IMR-90 (cell line): ENCODE measurements around the gene CEP128. TPM values are rescaled to one million over a fixed set of nuclear protein-coding genes. Genes with fewer than 3 reads are reported as not detected.

ENCODE experiments used
- ATAC-seq: fragments of 200-7000 bp; cut with Tn5 transposase; 2 replicates; pipeline ENCODE4 v1.9.1; 2020; ENCODE audit warnings: low read depth, mild to moderate bottlenecking, moderate library complexity
- BruUV-seq: library from RNA; stranded (reverse); fragments of 400-500 nt; replicated peaks from 2 replicates; lab custom pipeline; 2021; lab: Mats Ljungman, UMichigan
- CTCF ChIA-PET: fragments of 300-600 bp; formaldehyde crosslinking; extraction: SDS; loops from one replicate; lab custom pipeline; 2021; ENCODE audit warnings: antibody characterized with exemption; lab: Yijun Ruan, JAX
- POLR2A ChIA-PET: fragments of 300-600 bp; sonication (Branson Sonifier 250); formaldehyde crosslinking; loops from one replicate; lab custom pipeline; 2022; ENCODE audit warnings: antibody characterized with exemption; ENCODE audit not compliant: unreplicated experiment; lab: Charles Lee
- DNase-seq: peaks from one replicate; pipeline ENCODE4 v3.0.0; 2013
- H2AFZ ChIP-seq: replicated peaks from 2 replicates; pipeline ENCODE3; 2013; ENCODE audit warnings: low read length, mild to moderate bottlenecking; ENCODE audit not compliant: poor library complexity
- H2AK5ac ChIP-seq: 2 replicates; pipeline ENCODE4 v1.6.1; 2013; ENCODE audit warnings: low read depth, low read length, inconsistent platforms
- H2AK9ac ChIP-seq: replicated peaks from 2 replicates; pipeline ENCODE3; 2013; ENCODE audit warnings: mild to moderate bottlenecking, low read depth, low read length, moderate library complexity; ENCODE audit not compliant: poor library complexity
- H2BK120ac ChIP-seq: 2 replicates; pipeline ENCODE4 v1.6.1; 2013; ENCODE audit warnings: low read depth, low read length, inconsistent platforms
- H2BK15ac ChIP-seq: 3 replicates; pipeline ENCODE4 v1.6.1; 2013; ENCODE audit warnings: low read depth, low read length, inconsistent platforms
- H2BK20ac ChIP-seq: 2 replicates; pipeline ENCODE4 v1.6.1; 2013; ENCODE audit warnings: low read depth, mild to moderate bottlenecking, inconsistent platforms, low read length, moderate library complexity
- H2BK5ac ChIP-seq: 2 replicates; pipeline ENCODE4 v1.6.1; 2013; ENCODE audit warnings: mild to moderate bottlenecking, low read depth, low read length, inconsistent platforms; ENCODE audit not compliant: poor library complexity, severe bottlenecking
- H3K14ac ChIP-seq: replicated peaks from 2 replicates; pipeline ENCODE4 v1.6.1; 2013; ENCODE audit warnings: low read depth, low read length, inconsistent platforms
- H3K18ac ChIP-seq: 2 replicates; pipeline ENCODE4 v1.6.1; 2013; ENCODE audit warnings: low read depth, low read length, control low read depth
- H3K23ac ChIP-seq: 2 replicates; pipeline ENCODE4 v1.6.1; 2013; ENCODE audit warnings: low read depth, low read length, inconsistent platforms
- H3K27ac ChIP-seq: 2 replicates; pipeline ENCODE4 v1.5.1; 2013; ENCODE audit warnings: mild to moderate bottlenecking, control low read depth, low read length; ENCODE audit not compliant: insufficient read depth
- H3K27me3 ChIP-seq: 2 replicates; pipeline ENCODE4 v1.6.1; 2013; ENCODE audit warnings: low read length; ENCODE audit not compliant: control insufficient read depth, insufficient read depth
- H3K36me3 ChIP-seq: 2 replicates; pipeline ENCODE4 v1.6.1; 2013; ENCODE audit warnings: low read length, mixed read lengths; ENCODE audit not compliant: control insufficient read depth, insufficient read depth
- H3K4ac ChIP-seq: 2 replicates; pipeline ENCODE4 v1.6.1; 2013; ENCODE audit warnings: low read depth, low read length, inconsistent platforms
- H3K4me1 ChIP-seq: 2 replicates; pipeline ENCODE4 v1.6.1; 2013; ENCODE audit warnings: low read length, mixed read lengths; ENCODE audit not compliant: control insufficient read depth, insufficient read depth
- H3K4me2 ChIP-seq: 2 replicates; pipeline ENCODE4 v1.6.1; 2013; ENCODE audit warnings: low read depth, mild to moderate bottlenecking, control low read depth, low read length, moderate library complexity
- H3K4me3 ChIP-seq: 2 replicates; pipeline ENCODE4 v1.5.1; 2013; ENCODE audit warnings: low read depth, mild to moderate bottlenecking, control low read depth, low read length, moderate library complexity; ENCODE audit not compliant: insufficient read depth
- H3K56ac ChIP-seq: 2 replicates; pipeline ENCODE4 v1.6.1; 2013; ENCODE audit warnings: low read length, inconsistent platforms; ENCODE audit not compliant: insufficient read depth; ENCODE audit errors: extremely low read depth
- H3K79me1 ChIP-seq, 2 experiments: 2 replicates each; pipeline ENCODE4 v1.6.1; 2013; ENCODE audit warnings: low read length in 2 of 2, inconsistent platforms in 1 of 2, low read depth in 1 of 2
- H3K9ac ChIP-seq: 2 replicates; pipeline ENCODE4 v1.6.1; 2013; ENCODE audit warnings: low read depth, low read length, control low read depth
- H3K9me1 ChIP-seq: 2 replicates; pipeline ENCODE4 v1.6.1; 2013; ENCODE audit warnings: low read length, inconsistent platforms; ENCODE audit not compliant: insufficient read depth
- H3K9me3 ChIP-seq: 2 replicates; pipeline ENCODE4 v1.6.1; 2013; ENCODE audit warnings: low read length; ENCODE audit not compliant: control insufficient read depth, insufficient read depth
- H4K20me1 ChIP-seq: 2 replicates; pipeline ENCODE4 v1.6.1; 2013; ENCODE audit warnings: low read length, inconsistent platforms; ENCODE audit not compliant: insufficient read depth
- H4K5ac ChIP-seq: 2 replicates; pipeline ENCODE4 v1.6.1; 2013; ENCODE audit warnings: mild to moderate bottlenecking, low read depth, low read length, control low read depth
- H4K8ac ChIP-seq, 2 experiments: 2 replicates each; pipeline ENCODE4 v1.6.1; 2013; ENCODE audit warnings: low read depth in 2 of 2, low read length in 2 of 2, control low read depth in 1 of 2, inconsistent platforms in 1 of 2
- H4K91ac ChIP-seq: 2 replicates; pipeline ENCODE4 v1.6.1; 2013; ENCODE audit warnings: low read depth, low read length, inconsistent platforms; ENCODE audit not compliant: insufficient read depth
- RFX5 ChIP-seq: IDR thresholded peaks from 2 replicates; pipeline ENCODE4 v1.8.0; 2012; ENCODE audit warnings: low read depth, mild to moderate bottlenecking, low read length, moderate library complexity
- WGBS, 2 experiments: methylation state at CpG; one replicate each; pipeline versions ENCODE4 v1.1.5 to v1.1.7; 2013; ENCODE audit warnings: missing lambda C conversion rate in 2 of 2; ENCODE audit not compliant: insufficient read length in 1 of 2; ENCODE audit errors: extremely low coverage in 2 of 2; 5-methylcytosine and 5-hydroxymethylcytosine counted together
- dilution Hi-C: fragments of 300-500 bp; cut with HindIII; formaldehyde crosslinking; loops from one replicate; pipeline ENCODE4 v1.14.3; 2018; ENCODE audit warnings: low sequenced_read_pairs; ENCODE audit not compliant: unreplicated experiment
- in situ Hi-C: fragments of 300-500 bp; cut with MboI; formaldehyde crosslinking; loops from 3 replicates; pipeline ENCODE4 v1.14.3; 2019; ENCODE audit warnings: low sequenced_read_pairs, inconsistent platforms, mixed read lengths
- intact Hi-C: fragments of 100-400 bp; cut with micrococcal nuclease; formaldehyde crosslinking; loops from 2 replicates; pipeline ENCODE4 v1.10.0; 2022
- polyA plus RNA-seq, 3 experiments: library from polyadenylated mRNA; depleted of rRNA; stranded (reverse); fragments of >200 nt; gene quantifications; 2 replicates each; pipeline ENCODE4 v1.2.3, GENCODE V29; 2012; ENCODE audit warnings: low replicate concordance in 1 of 3
- total RNA-seq: library from RNA; depleted of rRNA; stranded (reverse); fragments of >200 nt; gene quantifications from 2 replicates; pipeline ENCODE4 v1.2.3, GENCODE V29; 2012

CEP128 gene
- total and polyA plus RNA-seq, 2 of the 4 experiments (the other 2 are of a cell fraction), result 1.9 to 5.7 TPM

DNA sequence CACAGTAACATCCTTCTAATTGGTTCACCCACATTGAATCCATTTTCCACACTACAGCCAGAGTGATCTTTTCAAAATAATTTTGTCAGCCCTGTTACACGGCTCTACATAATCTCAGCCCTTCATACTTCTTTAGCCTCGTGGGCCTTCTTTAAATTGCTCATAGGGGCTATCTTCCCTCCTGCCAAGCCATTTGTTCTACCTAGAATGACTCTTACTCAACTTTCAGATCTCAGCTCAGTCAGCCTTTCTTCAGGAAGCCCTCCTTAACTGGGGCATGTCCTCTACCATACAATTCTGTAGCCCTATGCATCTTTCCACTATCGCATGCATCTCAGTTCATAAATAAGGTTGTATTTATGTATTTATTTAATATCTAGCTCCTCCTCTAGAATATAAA, 39.7 kb downstream of the CEP128 start:
- no peak overlapping the region for H3K23ac ChIP-seq
- H4K8ac ChIP-seq, result no peak overlapping the region
- H3K4me3 ChIP-seq, result no peak overlapping the region
- BruUV-seq, result no TSS peak
- ATAC-seq (no peak), DNase-seq (no peak)
- POLR2A ChIA-PET, result no interaction called here
- dilution Hi-C loops (no loop called here), intact Hi-C loops (no loop called here), in situ Hi-C loops (no loop called here)
- H3K56ac ChIP-seq, result no peak overlapping the region
- H4K20me1 ChIP-seq, result no peaks in the 10 kb centered on the region
- WGBS, 2 experiments, result 80% methylated on average over 2 of the region's 3 CpGs; no CpG with 5 or more reads in 1 of the 2 experiments
- no peak overlapping the region for H2AK5ac ChIP-seq
- H4K91ac ChIP-seq, result no peak overlapping the region
- H3K79me1 ChIP-seq, result 0 out of 4 replicates have a peak, but pooled peaks cover 0 to 5% of the 10 kb centered on the region in 2 experiments
- H2BK5ac ChIP-seq, result no peak overlapping the region
- no peaks in the 10 kb centered on the region for H3K9me3 ChIP-seq
- H3K4me1 ChIP-seq, result no peaks in the 10 kb centered on the region
- no peaks in the 10 kb centered on the region for H3K36me3 ChIP-seq
- no peak overlapping the region for H3K18ac ChIP-seq
- H2BK15ac ChIP-seq, result no peak overlapping the region
- no peak overlapping the region for H4K5ac ChIP-seq
- H3K9ac ChIP-seq, result no peak overlapping the region
- no peak overlapping the region for H2BK20ac ChIP-seq
- no peak overlapping the region for H2AFZ ChIP-seq
- no peak overlapping the region for H3K27ac ChIP-seq
- no peak overlapping the region for H2BK120ac ChIP-seq
- no peak for TF ChIP-seq RFX5
- H3K14ac ChIP-seq, result no peak overlapping the region
- no peaks in the 10 kb centered on the region for H3K27me3 ChIP-seq
- H3K4ac ChIP-seq, result no peak overlapping the region
- no peak overlapping the region for H2AK9ac ChIP-seq
- CTCF ChIA-PET, result no interaction called here
- H3K9me1 ChIP-seq, result no peaks in the 10 kb centered on the region
- no peak overlapping the region for H3K4me2 ChIP-seq
